CD4-positive, alpha-beta memory T cell (primary cell): ENCODE data around the gene NQO1. TPM values are rescaled to one million over a fixed set of nuclear protein-coding genes. Genes with fewer than 3 reads are reported as not detected.

Source experiments
- CTCF ChIA-PET: fragments of 350-600 bp; sonication (Branson Sonifier 250); formaldehyde crosslinking; loops from one replicate; lab custom pipeline; 2021; ENCODE audit warnings: inconsistent platforms; ENCODE audit not compliant: partially characterized antibody; lab: Charles Lee
- POLR2A ChIA-PET: fragments of 350-600 bp; sonication (Branson Sonifier 250); formaldehyde crosslinking; loops from one replicate; lab custom pipeline; 2021; ENCODE audit not compliant: partially characterized antibody; lab: Charles Lee
- DNase-seq, 5 donors: peaks; one replicate each; pipeline versions ENCODE4 v3.0.0 to v3.0.0-alpha.2; 2020 to 2022; ENCODE audit warnings: mixed read lengths in 1 of 5
- H3K27ac ChIP-seq: one replicate; pipeline ENCODE4 v1.7.0; 2013; ENCODE audit warnings: low read depth, low read length
- H3K27me3 ChIP-seq: 2 replicates; pipeline ENCODE4 v1.7.0; 2013; ENCODE audit warnings: mild to moderate bottlenecking, low read length, moderate library complexity; ENCODE audit not compliant: insufficient read depth
- H3K36me3 ChIP-seq: 2 replicates; pipeline ENCODE4 v1.7.0; 2013; ENCODE audit warnings: mild to moderate bottlenecking, low read length, moderate library complexity; ENCODE audit not compliant: insufficient read depth
- H3K4me1 ChIP-seq: 2 replicates; pipeline ENCODE4 v1.7.0; 2013; ENCODE audit warnings: mild to moderate bottlenecking, low read length, moderate library complexity; ENCODE audit not compliant: insufficient read depth
- H3K4me3 ChIP-seq, 2 donors: one replicate each; pipeline ENCODE4 v1.7.0; 2013; ENCODE audit warnings: low read length in 2 of 2, mild to moderate bottlenecking in 1 of 2
- H3K9me3 ChIP-seq, 2 donors: one replicate each; pipeline ENCODE4 v1.7.0; 2013; ENCODE audit warnings: low read length in 2 of 2, control low read depth in 1 of 2; ENCODE audit not compliant: control insufficient read depth in 1 of 2
- H3K27ac Mint-ChIP-seq, 7 donors: one replicate each; pipeline ENCODE4 v1.8.0; 2020 to 2021; ENCODE audit warnings: mixed read lengths in 7 of 7, mild to moderate bottlenecking in 6 of 7, inconsistent platforms in 3 of 7, moderate library complexity in 3 of 7
- H3K27me3 Mint-ChIP-seq, 2 donors: one replicate each; pipeline ENCODE4 v1.8.0; 2020 to 2021; ENCODE audit warnings: mixed read lengths in 2 of 2
- H3K36me3 Mint-ChIP-seq, 2 donors: one replicate each; pipeline ENCODE4 v1.8.0; 2020 to 2021; ENCODE audit warnings: mixed read lengths in 2 of 2, inconsistent platforms in 1 of 2, mild to moderate bottlenecking in 1 of 2
- H3K4me1 Mint-ChIP-seq, 4 donors: one replicate each; pipeline ENCODE4 v1.8.0; 2020 to 2021; ENCODE audit warnings: mixed read lengths in 4 of 4, mild to moderate bottlenecking in 1 of 4
- H3K4me3 Mint-ChIP-seq, 8 donors: one replicate each; pipeline ENCODE4 v1.8.0; 2020 to 2021; ENCODE audit warnings: mixed read lengths in 8 of 8, mild to moderate bottlenecking in 7 of 8, moderate library complexity in 6 of 8, inconsistent platforms in 3 of 8
- H3K9me3 Mint-ChIP-seq, 8 donors: one replicate each; pipeline ENCODE4 v1.8.0; 2020 to 2021; ENCODE audit warnings: mixed read lengths in 8 of 8, mild to moderate bottlenecking in 5 of 8, inconsistent platforms in 3 of 8, moderate library complexity in 1 of 8
- intact Hi-C: fragments of 100-400 bp; cut with micrococcal nuclease; formaldehyde crosslinking; loops from one replicate; pipeline ENCODE4 v1.15.1; 2023
- polyA plus RNA-seq, 2 donors: library from polyadenylated mRNA; unstranded; fragments of 300-500 nt; fragmentation: Illumina TruSeq; gene quantifications; one replicate each; pipeline ENCODE4 v1.2.3, GENCODE V29; 2021
- total RNA-seq, 2 experiments: library from RNA; stranded (reverse); gene quantifications; one replicate each; pipeline ENCODE4 v1.2.3, GENCODE V29; 2021

NQO1 gene
- total RNA-seq (1 to 10 TPM; 4.8 to 5.9 TPM), polyA plus RNA-seq (1 to 10 TPM; 5.5 to 8.6 TPM)

DNA sequence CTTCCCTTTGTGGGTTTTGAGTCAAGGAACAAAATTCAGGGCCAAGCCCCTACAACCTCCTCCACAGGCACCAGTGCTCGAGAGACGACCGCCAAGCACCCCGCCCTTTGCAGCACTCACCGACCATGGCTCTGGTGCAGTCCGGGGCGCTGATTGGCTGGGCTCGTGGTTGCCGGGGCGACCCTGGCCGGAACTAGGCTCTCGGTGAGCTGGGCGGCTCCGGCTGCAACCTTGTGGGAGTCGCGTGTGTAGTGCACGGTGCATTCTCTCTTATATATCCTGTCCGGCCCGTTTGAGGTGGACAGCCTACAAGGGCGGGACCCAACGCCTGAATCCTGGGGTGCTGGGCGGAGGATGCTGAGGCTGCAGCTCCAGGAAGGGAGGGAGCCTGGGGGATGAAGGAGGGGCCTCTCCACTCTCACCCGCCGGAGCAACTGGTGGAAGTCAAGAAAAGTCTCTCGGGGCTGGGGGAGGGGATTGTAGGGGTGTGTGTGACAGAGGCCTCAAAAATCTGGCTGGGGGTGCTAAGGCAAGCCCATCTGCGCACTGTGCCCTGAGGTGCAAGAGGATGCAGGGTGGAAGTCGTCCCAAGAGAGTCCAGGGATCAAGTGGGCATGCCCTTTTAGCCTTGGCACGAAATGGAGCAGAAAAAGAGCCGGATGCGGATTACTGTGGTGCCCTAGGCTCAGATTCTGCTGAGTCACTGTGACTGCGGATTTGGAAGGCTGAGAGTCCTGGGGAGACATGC, at the start of gene NQO1:
TSS of gene NQO1 (minus strand) at position 248 of the 748 bp plus-strand sequence. CDS start at position 127, 121 bp downstream.
- no peaks in the 10 kb centered on the region for H3K36me3 ChIP-seq
- H3K9me3 Mint-ChIP-seq = no peaks in the 10 kb centered on the region
- peak within 1 kb of the TSS; percentile 85 to 96 (median 92) for H3K27ac Mint-ChIP-seq
- H3K4me3 ChIP-seq = peak within 1 kb of the TSS; percentile 52 to 63
- peak within 1 kb of the TSS; percentile 49 for H3K27ac ChIP-seq
- H3K36me3 Mint-ChIP-seq = no peaks in the 10 kb centered on the region
- ChIA-PET POLR2A (interaction anchor here (0.7 to 5.8 kb wide), 9 partner anchors 9 to 301 kb away, joined by 3 to 71 read pairs (median 5); partner anchors contain the start of genes NOB1 and WWP2), CTCF (interaction anchor here (3.0 to 7.8 kb wide), 3 partner anchors 17 to 36 kb away, joined by 8 to 72 read pairs (median 48); partner anchors contain the start of genes NOB1 and WWP2)
- DNase-seq = peak; percentile 79 to 86 (median 83)
- intact Hi-C loops = loop anchor here (1.0 kb wide), 2 partner anchors 17 to 28 kb away; partner anchors contain the start of gene NOB1
- H3K4me1 ChIP-seq = peaks cover 20% of the 10 kb centered on the region
- H3K4me3 Mint-ChIP-seq = peak within 1 kb of the TSS; percentile 87 to 97 (median 94)
- H3K4me1 Mint-ChIP-seq = peaks cover 13 to 37% (median 16%) of the 10 kb centered on the region in 4 donors
- no peaks in the 10 kb centered on the region for H3K9me3 ChIP-seq
- H3K27me3 ChIP-seq = no peaks in the 10 kb centered on the region
- no peaks in the 10 kb centered on the region for H3K27me3 Mint-ChIP-seq

DNA sequence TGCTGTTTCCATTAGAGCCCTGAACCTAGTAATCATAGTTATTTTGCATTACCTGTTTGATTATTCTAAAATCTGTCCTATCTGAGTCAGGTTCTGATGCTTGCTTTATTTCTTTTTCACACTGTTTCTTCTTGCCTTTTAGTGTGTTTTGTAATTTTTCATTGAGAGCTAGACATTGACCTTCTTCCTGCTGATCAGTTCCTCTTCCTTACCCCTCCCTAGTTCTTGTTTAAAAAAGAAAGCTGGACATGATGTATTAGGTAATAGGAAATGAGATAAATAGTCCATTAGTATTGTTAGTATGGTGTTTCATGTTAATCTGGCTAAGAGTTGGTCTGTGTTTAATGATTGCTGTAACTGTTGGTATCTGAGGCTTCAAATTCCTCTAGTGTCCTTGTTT, 49.2 kb upstream of the NQO1 start:
- Mint-ChIP-seq H3K4me3 (peak overlapping the region in 1 of 8 donors; percentile 2), H3K4me1 (peaks cover 27 to 50% (median 39%) of the 10 kb centered on the region in 4 donors), H3K36me3 (peaks cover 16 to 26% of the 10 kb centered on the region in 2 donors), H3K9me3 (peaks cover 3 to 17% (median 9%) of the 10 kb centered on the region in 8 donors), H3K27me3 (no peaks in the 10 kb centered on the region), H3K27ac (peak overlapping the region in 2 of 7 donors; percentile 13 to 54)
- Histone ChIP-seq H3K36me3 (peaks cover 4% of the 10 kb centered on the region), H3K9me3 (no peaks in the 10 kb centered on the region), H3K27ac (no peak overlapping the region), H3K27me3 (no peaks in the 10 kb centered on the region), H3K4me3 (no peak overlapping the region), H3K4me1 (peaks cover 22% of the 10 kb centered on the region)
- CTCF ChIA-PET = interaction anchor here (1.3 kb wide), 1 partner anchor 21 kb away, joined by 4 read pairs; no protein-coding TSS in a partner anchor
- POLR2A ChIA-PET = no interaction called here
- DNase-seq = no peak
- intact Hi-C loops = no loop called here

DNA sequence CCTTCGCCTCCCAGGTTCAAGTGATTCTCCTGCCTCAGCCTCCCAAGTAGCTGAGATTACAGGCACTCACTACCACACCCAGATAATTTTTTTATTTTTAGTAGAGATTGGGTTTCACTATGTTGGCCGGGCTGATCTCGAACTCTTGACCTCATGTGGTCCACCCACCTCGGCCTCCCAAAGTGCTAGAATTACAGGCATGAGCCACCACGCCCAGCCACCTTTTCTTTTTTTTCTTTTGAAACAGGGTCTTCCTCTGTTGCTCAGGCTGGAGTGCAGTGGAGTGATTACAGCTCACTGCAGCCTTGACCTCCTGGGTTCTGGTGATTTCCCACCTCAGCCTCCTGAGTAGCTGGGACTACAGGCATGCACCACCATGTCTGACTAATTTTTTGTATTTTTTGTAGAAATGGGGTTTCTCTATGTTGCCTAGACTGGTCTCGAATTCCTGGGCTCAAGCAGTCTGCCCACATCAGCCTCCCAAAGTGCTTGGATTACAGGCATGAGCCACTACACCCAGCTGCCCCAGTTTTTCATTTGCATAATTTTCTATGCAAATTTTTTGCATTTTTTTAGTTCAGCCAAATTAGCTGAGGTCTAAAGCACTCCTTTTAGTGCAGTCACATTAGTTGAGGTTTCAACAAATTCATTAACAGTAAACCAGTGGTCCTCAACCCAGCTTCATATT, 47.0 kb upstream of the NQO1 start:
- intact Hi-C loops = no loop called here
- peaks cover 32 to 63% (median 47%) of the 10 kb centered on the region in 4 donors for H3K4me1 Mint-ChIP-seq
- no peaks in the 10 kb centered on the region for H3K9me3 ChIP-seq
- peaks cover 3 to 17% (median 9%) of the 10 kb centered on the region in 8 donors for H3K9me3 Mint-ChIP-seq
- peak overlapping the region in 3 of 8 donors; percentile 17 to 42 (median 31) for H3K4me3 Mint-ChIP-seq
- no peak for DNase-seq
- CTCF ChIA-PET = interaction anchor here (1.5 kb wide), 1 partner anchor 11 kb away, joined by 3 read pairs; no protein-coding TSS in a partner anchor
- H3K27me3 Mint-ChIP-seq = no peaks in the 10 kb centered on the region
- H3K27ac Mint-ChIP-seq = peak overlapping the region in 5 of 7 donors; percentile 35 to 73 (median 56)
- POLR2A ChIA-PET = no interaction called here
- peaks cover 16 to 17% of the 10 kb centered on the region in 2 donors for H3K36me3 Mint-ChIP-seq
- no peaks in the 10 kb centered on the region for H3K27me3 ChIP-seq
- peaks cover 3% of the 10 kb centered on the region for H3K36me3 ChIP-seq
- peaks cover 27% of the 10 kb centered on the region for H3K4me1 ChIP-seq
- H3K4me3 ChIP-seq = no peak overlapping the region
- no peak overlapping the region for H3K27ac ChIP-seq

DNA sequence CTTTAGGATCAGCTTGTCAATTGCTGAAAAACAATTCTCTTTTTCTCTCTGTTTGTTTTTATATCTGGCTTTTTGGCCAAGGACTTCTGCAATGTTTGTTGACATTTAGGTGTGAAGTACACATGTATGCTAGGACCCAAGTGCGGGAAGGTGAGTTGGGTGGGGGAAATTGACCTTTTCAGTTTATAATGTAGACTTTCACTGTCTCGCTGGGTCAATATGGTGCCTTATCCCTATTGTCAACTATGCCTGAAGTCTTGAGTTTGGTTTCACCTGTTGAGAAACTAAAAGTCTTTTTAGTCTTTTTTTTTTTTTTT, 45.2 kb upstream of the NQO1 start:
- peaks cover 15 to 16% of the 10 kb centered on the region in 2 donors for H3K36me3 Mint-ChIP-seq
- H3K27me3 ChIP-seq = no peaks in the 10 kb centered on the region
- no peaks in the 10 kb centered on the region for H3K27me3 Mint-ChIP-seq
- peaks cover 38 to 73% (median 53%) of the 10 kb centered on the region in 4 donors for H3K4me1 Mint-ChIP-seq
- peak overlapping the region in 1 of 7 donors; percentile 44 for H3K27ac Mint-ChIP-seq
- H3K36me3 ChIP-seq = no peaks in the 10 kb centered on the region
- CTCF ChIA-PET = interaction anchor here (1.1 to 2.7 kb wide), 3 partner anchors 13 to 24 kb away, joined by 3 to 9 read pairs (median 7); partner anchors contain the start of gene NOB1
- intact Hi-C loops = no loop called here
- H3K4me1 ChIP-seq = peaks cover 32% of the 10 kb centered on the region
- H3K4me3 ChIP-seq = no peak overlapping the region
- no peaks in the 10 kb centered on the region for H3K9me3 ChIP-seq
- peak overlapping the region in 2 of 8 donors; percentile 30 to 63 for H3K4me3 Mint-ChIP-seq
- peaks cover 3 to 17% (median 9%) of the 10 kb centered on the region in 8 donors for H3K9me3 Mint-ChIP-seq
- no peak overlapping the region for H3K27ac ChIP-seq
- POLR2A ChIA-PET = interaction anchor here (1.2 to 3.1 kb wide), 2 partner anchors 9 to 17 kb away, joined by 7 to 9 read pairs; partner anchors contain the start of genes NOB1 and WWP2
- no peak for DNase-seq

DNA sequence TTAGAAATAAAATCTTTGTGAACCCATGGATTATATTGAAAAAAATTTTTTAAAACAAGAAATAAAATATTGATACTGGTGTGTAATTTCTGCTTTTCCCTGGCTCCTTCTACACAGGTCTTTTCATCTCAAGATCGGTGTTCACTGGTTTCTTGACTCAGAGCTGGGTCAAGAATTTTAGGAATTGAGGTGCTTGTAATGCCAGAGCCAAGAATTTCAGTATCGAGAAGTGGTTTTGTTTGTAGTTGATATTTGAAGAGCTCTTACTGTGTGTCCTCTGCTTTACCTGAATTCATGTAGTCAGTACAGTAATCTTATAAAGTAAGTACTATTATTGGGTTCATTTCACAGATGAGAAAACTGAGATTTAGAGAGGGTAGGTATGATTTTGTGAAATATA, 43.0 kb upstream of the NQO1 start:
- intact Hi-C loops = no loop called here
- ChIA-PET POLR2A (interaction anchor here (0.6 to 3.1 kb wide), 2 partner anchors 15 to 99 kb away, joined by 3 to 9 read pairs; partner anchors contain the start of gene NOB1), CTCF (interaction anchor here (1.4 to 2.6 kb wide), 2 partner anchors 14 to 373 kb away, joined by 3 to 8 read pairs; partner anchors contain the start of gene NOB1)
- peak overlapping the region in 2 of 7 donors; percentile 70 to 72 for H3K27ac Mint-ChIP-seq
- H3K4me3 Mint-ChIP-seq = no peak overlapping the region
- H3K9me3 ChIP-seq = no peaks in the 10 kb centered on the region
- no peak overlapping the region for H3K4me3 ChIP-seq
- H3K27me3 ChIP-seq = no peaks in the 10 kb centered on the region
- peaks cover 0 to 2% (median 0%) of the 10 kb centered on the region in 8 donors for H3K9me3 Mint-ChIP-seq
- DNase-seq = no peak
- H3K4me1 Mint-ChIP-seq = peaks cover 38 to 76% (median 51%) of the 10 kb centered on the region in 4 donors
- H3K36me3 ChIP-seq = no peaks in the 10 kb centered on the region
- H3K27me3 Mint-ChIP-seq = no peaks in the 10 kb centered on the region
- no peak overlapping the region for H3K27ac ChIP-seq
- H3K36me3 Mint-ChIP-seq = peaks cover 4 to 7% of the 10 kb centered on the region in 2 donors
- peaks cover 38% of the 10 kb centered on the region for H3K4me1 ChIP-seq

DNA sequence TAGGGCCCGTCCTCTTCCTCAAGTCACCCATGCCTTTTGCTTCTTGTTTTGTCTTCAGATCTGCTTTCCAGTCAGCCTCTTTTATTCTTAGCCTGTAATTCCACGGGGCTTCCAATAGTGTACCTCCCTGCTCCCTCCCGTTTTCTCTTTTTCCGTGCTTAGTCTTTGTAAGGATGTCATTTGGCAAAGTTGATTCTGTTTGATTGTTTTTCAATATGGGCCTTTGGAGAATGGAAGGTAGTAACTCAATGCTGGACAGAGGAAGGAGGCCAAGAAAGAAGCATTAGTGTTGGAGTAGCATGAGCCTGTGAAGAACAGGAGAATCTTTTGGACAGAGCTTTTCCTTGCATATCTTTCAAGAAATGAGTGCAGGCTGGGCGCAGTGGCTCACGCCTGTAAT, 42.3 kb upstream of the NQO1 start:
- POLR2A ChIA-PET = interaction anchor here (3.1 kb wide), 1 partner anchor 14 kb away, joined by 9 read pairs; the partner anchor contains the start of gene NOB1
- no peak overlapping the region for H3K27ac ChIP-seq
- H3K4me3 ChIP-seq = no peak overlapping the region
- no peaks in the 10 kb centered on the region for H3K36me3 ChIP-seq
- peaks cover 40% of the 10 kb centered on the region for H3K4me1 ChIP-seq
- no peaks in the 10 kb centered on the region for H3K27me3 ChIP-seq
- Mint-ChIP-seq H3K4me3 (no peak overlapping the region), H3K4me1 (peaks cover 38 to 79% (median 47%) of the 10 kb centered on the region in 4 donors), H3K27me3 (no peaks in the 10 kb centered on the region), H3K27ac (peak overlapping the region in 3 of 7 donors; percentile 1 to 53 (median 33)), H3K9me3 (no peaks in the 10 kb centered on the region), H3K36me3 (peaks cover 4 to 7% of the 10 kb centered on the region in 2 donors)
- CTCF ChIA-PET = interaction anchor here (2.6 kb wide), 1 partner anchor 14 kb away, joined by 8 read pairs; the partner anchor contains the start of gene NOB1
- intact Hi-C loops = no loop called here
- no peaks in the 10 kb centered on the region for H3K9me3 ChIP-seq
- no peak for DNase-seq
